ENCODE measurements around the gene SCAND1. TPM values are rescaled to one million over a fixed set of nuclear protein-coding genes. Genes with fewer than 3 reads are reported as not detected.

The SCAND1 gene
- polyA plus RNA-seq, 1 donor from 2014 or later = 156 TPM

DNA sequence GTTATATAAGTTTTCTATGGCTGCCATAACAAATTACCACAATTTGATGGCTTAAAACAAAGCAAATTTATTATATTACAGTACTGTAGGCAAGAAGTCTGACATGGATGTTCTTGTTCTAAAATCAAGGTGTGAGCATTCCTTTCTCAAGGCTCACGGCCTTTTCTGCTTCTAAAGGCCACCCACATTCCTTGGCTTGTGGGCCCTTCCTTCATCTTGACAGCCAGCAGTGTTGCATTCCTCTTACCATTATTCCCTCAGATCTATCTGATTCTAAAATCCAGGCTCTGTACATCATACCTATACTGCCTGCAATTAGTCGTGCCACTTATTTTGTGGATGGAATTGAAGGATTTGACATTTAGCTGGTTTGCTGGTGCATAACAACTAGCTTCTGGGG is 17.7 kb upstream of the SCAND1 start:
- no peak overlapping the region for H3K9ac ChIP-seq (ENCODE audit: low read length)

DNA sequence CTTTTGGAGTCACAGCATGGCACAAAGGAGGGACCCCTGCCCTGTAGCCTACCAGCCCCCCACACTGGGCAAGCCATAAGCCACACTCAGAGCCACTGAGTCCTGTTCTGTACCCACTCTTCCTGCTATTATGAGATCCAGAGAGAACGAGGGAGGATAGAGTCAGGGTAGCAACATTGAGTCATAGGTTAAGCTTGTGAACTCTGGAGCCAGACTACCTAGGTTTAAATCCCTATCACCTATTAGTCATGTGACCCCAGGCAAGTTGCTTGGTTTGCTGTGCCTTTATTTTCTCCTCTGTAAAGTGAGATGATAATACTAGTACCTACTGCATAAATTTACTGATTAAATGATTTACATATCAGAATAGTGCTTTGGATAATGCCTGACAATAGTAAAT is 14.6 kb upstream of the SCAND1 start:
- Histone ChIP-seq H3K36me3 (ENCODE audit: insufficient read depth, low read length) (no peaks in the 10 kb centered on the region), H4K20me1 (ENCODE audit: insufficient read depth) (no peaks in the 10 kb centered on the region), H3K79me2 (replicated peaks; ENCODE audit: insufficient read depth, low read length) (no peaks in the 10 kb centered on the region), H3K9me2 (ENCODE audit: insufficient read depth, low read length) (no peaks in the 10 kb centered on the region), H2AFZ (ENCODE audit: low read depth, low read length) (no peak overlapping the region), H3K9me3 (ENCODE audit: low read length) (no peaks in the 10 kb centered on the region), H3K27ac (ENCODE audit: low read length) (no peak overlapping the region), H3K4me2 (ENCODE audit: low read length) (no peak overlapping the region), H3K9ac (ENCODE audit: low read length) (no peak overlapping the region), H3F3A (ENCODE audit: insufficient read depth, low read length, poor library complexity, severe bottlenecking) (no peaks in the 10 kb centered on the region), H3K27me3 (ENCODE audit: insufficient read depth, low read depth, low read length) (no peaks in the 10 kb centered on the region), H3K4me3 (ENCODE audit: low read length) (no peak overlapping the region)
- TF ChIP-seq EZH2 (IDR thresholded peaks at IDR 0.05; ENCODE audit: borderline replicate concordance, insufficient read depth, low read length, poor library complexity, severe bottlenecking) (no peak), RAD21 (conservative IDR thresholded peaks at IDR 0.05) (no peak), EP300 (conservative IDR thresholded peaks at IDR 0.05; ENCODE audit: poor library complexity, severe bottlenecking) (no peak), SMC3 (conservative IDR thresholded peaks at IDR 0.05; ENCODE audit: poor library complexity) (no peak), POLR2AphosphoS5 (IDR thresholded peaks at IDR 0.05) (no peak), MXI1 (conservative IDR thresholded peaks at IDR 0.05; ENCODE audit: poor library complexity, severe bottlenecking) (no peak), TAF1 (IDR thresholded peaks at IDR 0.05; ENCODE audit: low read depth) (no peak)
- TF ChIP-seq, protein P1, sequence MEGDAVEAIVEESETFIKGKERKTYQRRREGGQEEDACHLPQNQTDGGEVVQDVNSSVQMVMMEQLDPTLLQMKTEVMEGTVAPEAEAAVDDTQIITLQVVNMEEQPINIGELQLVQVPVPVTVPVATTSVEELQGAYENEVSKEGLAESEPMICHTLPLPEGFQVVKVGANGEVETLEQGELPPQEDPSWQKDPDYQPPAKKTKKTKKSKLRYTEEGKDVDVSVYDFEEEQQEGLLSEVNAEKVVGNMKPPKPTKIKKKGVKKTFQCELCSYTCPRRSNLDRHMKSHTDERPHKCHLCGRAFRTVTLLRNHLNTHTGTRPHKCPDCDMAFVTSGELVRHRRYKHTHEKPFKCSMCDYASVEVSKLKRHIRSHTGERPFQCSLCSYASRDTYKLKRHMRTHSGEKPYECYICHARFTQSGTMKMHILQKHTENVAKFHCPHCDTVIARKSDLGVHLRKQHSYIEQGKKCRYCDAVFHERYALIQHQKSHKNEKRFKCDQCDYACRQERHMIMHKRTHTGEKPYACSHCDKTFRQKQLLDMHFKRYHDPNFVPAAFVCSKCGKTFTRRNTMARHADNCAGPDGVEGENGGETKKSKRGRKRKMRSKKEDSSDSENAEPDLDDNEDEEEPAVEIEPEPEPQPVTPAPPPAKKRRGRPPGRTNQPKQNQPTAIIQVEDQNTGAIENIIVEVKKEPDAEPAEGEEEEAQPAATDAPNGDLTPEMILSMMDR (IDR thresholded peaks at IDR 0.05; ENCODE audit: poor library complexity, severe bottlenecking) = no peak
- TF ChIP-seq, protein P2, sequence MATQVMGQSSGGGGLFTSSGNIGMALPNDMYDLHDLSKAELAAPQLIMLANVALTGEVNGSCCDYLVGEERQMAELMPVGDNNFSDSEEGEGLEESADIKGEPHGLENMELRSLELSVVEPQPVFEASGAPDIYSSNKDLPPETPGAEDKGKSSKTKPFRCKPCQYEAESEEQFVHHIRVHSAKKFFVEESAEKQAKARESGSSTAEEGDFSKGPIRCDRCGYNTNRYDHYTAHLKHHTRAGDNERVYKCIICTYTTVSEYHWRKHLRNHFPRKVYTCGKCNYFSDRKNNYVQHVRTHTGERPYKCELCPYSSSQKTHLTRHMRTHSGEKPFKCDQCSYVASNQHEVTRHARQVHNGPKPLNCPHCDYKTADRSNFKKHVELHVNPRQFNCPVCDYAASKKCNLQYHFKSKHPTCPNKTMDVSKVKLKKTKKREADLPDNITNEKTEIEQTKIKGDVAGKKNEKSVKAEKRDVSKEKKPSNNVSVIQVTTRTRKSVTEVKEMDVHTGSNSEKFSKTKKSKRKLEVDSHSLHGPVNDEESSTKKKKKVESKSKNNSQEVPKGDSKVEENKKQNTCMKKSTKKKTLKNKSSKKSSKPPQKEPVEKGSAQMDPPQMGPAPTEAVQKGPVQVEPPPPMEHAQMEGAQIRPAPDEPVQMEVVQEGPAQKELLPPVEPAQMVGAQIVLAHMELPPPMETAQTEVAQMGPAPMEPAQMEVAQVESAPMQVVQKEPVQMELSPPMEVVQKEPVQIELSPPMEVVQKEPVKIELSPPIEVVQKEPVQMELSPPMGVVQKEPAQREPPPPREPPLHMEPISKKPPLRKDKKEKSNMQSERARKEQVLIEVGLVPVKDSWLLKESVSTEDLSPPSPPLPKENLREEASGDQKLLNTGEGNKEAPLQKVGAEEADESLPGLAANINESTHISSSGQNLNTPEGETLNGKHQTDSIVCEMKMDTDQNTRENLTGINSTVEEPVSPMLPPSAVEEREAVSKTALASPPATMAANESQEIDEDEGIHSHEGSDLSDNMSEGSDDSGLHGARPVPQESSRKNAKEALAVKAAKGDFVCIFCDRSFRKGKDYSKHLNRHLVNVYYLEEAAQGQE (IDR thresholded peaks at IDR 0.05; ENCODE audit: borderline replicate concordance) = no peak

More for the DNA sequence above, 17.7 kb upstream of the SCAND1 start:
- H3K4me2 ChIP-seq (ENCODE audit: low read length) = no peak overlapping the region
- no peaks in the 10 kb centered on the region for H3K79me2 ChIP-seq (replicated peaks; ENCODE audit: insufficient read depth, low read length)
- H4K20me1 ChIP-seq (ENCODE audit: insufficient read depth) = no peaks in the 10 kb centered on the region
- H3K27ac ChIP-seq (ENCODE audit: low read length) = no peak overlapping the region
- no peaks in the 10 kb centered on the region for H3K27me3 ChIP-seq (ENCODE audit: insufficient read depth, low read depth, low read length)
- H3K9me2 ChIP-seq (ENCODE audit: insufficient read depth, low read length) = no peaks in the 10 kb centered on the region
- H3K36me3 ChIP-seq (ENCODE audit: insufficient read depth, low read length) = no peaks in the 10 kb centered on the region
- H2AFZ ChIP-seq (ENCODE audit: low read depth, low read length) = no peak overlapping the region
- TF ChIP-seq EZH2 (IDR thresholded peaks at IDR 0.05; ENCODE audit: borderline replicate concordance, insufficient read depth, low read length, poor library complexity, severe bottlenecking) = no peak
- no peak for TF ChIP-seq POLR2AphosphoS5 (IDR thresholded peaks at IDR 0.05)
- TF ChIP-seq, protein P1 (IDR thresholded peaks at IDR 0.05; ENCODE audit: poor library complexity, severe bottlenecking) = no peak
- no peak for TF ChIP-seq RAD21 (conservative IDR thresholded peaks at IDR 0.05)
- no peak for TF ChIP-seq TAF1 (IDR thresholded peaks at IDR 0.05; ENCODE audit: low read depth)
- no peaks in the 10 kb centered on the region for H3K9me3 ChIP-seq (ENCODE audit: low read length)
- no peak overlapping the region for H3K4me3 ChIP-seq (ENCODE audit: low read length)
- no peaks in the 10 kb centered on the region for H3F3A ChIP-seq (ENCODE audit: insufficient read depth, low read length, poor library complexity, severe bottlenecking)

All from neural cell (in vitro differentiated cells).